Stomach (tissue), 4 donors: ENCODE results near the gene TAF11L14.

ENCODE experiments used
- POLR2A ChIP-seq, 4 donors: fragments of 450-650 bp; IDR thresholded peaks; one replicate each; pipeline ENCODE4 v1.6.1; 2016; ENCODE audit warnings: antibody characterized with exemption in 4 of 4, control low read depth in 2 of 4, mild to moderate bottlenecking in 1 of 4, moderate library complexity in 1 of 4
- TF ChIP-seq, protein P1 (sequence below), 7 experiments: fragments of 450-650 bp in 4 of 7; fragments of 200-600 bp in 3 of 7; sonication (generic) in 3 of 7; IDR thresholded peaks; one replicate each; pipeline ENCODE4 v1.5.1; 2016 to 2019; ENCODE audit warnings: antibody characterized with exemption in 7 of 7, control low read depth in 2 of 7, mild to moderate bottlenecking in 1 of 7

GRCh38 chr5:17655921-17656320 is 21.7 kb downstream of the TAF11L14 start:
- TF ChIP-seq, protein P1, sequence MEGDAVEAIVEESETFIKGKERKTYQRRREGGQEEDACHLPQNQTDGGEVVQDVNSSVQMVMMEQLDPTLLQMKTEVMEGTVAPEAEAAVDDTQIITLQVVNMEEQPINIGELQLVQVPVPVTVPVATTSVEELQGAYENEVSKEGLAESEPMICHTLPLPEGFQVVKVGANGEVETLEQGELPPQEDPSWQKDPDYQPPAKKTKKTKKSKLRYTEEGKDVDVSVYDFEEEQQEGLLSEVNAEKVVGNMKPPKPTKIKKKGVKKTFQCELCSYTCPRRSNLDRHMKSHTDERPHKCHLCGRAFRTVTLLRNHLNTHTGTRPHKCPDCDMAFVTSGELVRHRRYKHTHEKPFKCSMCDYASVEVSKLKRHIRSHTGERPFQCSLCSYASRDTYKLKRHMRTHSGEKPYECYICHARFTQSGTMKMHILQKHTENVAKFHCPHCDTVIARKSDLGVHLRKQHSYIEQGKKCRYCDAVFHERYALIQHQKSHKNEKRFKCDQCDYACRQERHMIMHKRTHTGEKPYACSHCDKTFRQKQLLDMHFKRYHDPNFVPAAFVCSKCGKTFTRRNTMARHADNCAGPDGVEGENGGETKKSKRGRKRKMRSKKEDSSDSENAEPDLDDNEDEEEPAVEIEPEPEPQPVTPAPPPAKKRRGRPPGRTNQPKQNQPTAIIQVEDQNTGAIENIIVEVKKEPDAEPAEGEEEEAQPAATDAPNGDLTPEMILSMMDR (IDR thresholded peaks at IDR 0.05) = no peak
- no peak for TF ChIP-seq POLR2A (IDR thresholded peaks at IDR 0.05)
